NB4 (cell line): Measurements from ENCODE around the gene CPNE2.
"Not testable (repeated sequence)": the region's sequence is repeated elsewhere in the genome, so short reads cannot be mapped to it uniquely, and the experiment has no call there.

Source experiments
- MAX ChIP-seq: IDR thresholded peaks from 2 replicates; pipeline ENCODE4 v1.6.1; 2011; ENCODE audit warnings: low read depth, low read length
- MYC ChIP-seq: IDR thresholded peaks from 2 replicates; pipeline ENCODE4 v1.6.1; 2011; ENCODE audit warnings: low read depth, low read length
- POLR2A ChIP-seq: IDR thresholded peaks from 2 replicates; pipeline ENCODE4 v1.6.1; 2011; ENCODE audit warnings: mild to moderate bottlenecking; ENCODE audit not compliant: insufficient read length; ENCODE audit errors: extremely low read depth
- TF ChIP-seq, protein P1 (sequence below): IDR thresholded peaks from one replicate; pipeline ENCODE4 v1.5.1; 2012; ENCODE audit warnings: low read depth, low read length

GRCh38 chr16:57187902-57188710 is 95.7 kb downstream of the CPNE2 start:
- TF ChIP-seq MYC, MAX, POLR2A: not testable (repeated sequence)
- TF ChIP-seq, protein P1, sequence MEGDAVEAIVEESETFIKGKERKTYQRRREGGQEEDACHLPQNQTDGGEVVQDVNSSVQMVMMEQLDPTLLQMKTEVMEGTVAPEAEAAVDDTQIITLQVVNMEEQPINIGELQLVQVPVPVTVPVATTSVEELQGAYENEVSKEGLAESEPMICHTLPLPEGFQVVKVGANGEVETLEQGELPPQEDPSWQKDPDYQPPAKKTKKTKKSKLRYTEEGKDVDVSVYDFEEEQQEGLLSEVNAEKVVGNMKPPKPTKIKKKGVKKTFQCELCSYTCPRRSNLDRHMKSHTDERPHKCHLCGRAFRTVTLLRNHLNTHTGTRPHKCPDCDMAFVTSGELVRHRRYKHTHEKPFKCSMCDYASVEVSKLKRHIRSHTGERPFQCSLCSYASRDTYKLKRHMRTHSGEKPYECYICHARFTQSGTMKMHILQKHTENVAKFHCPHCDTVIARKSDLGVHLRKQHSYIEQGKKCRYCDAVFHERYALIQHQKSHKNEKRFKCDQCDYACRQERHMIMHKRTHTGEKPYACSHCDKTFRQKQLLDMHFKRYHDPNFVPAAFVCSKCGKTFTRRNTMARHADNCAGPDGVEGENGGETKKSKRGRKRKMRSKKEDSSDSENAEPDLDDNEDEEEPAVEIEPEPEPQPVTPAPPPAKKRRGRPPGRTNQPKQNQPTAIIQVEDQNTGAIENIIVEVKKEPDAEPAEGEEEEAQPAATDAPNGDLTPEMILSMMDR, result not testable (repeated sequence)
